CD4-positive, alpha-beta T cell treated with Interleukin-17A for 4 hours (primary cell): Measurements from ENCODE around the gene COX6A2.
A peak's percentile ranks its signal among the peaks of the same experiment; 100 is the strongest.
"Not testable (repeated sequence)": the region's sequence is repeated elsewhere in the genome, so short reads cannot be mapped to it uniquely, and the experiment has no call there.

ENCODE experiments used
- DNase-seq: peaks from one replicate; pipeline ENCODE4 v3.0.0-alpha.2; 2020; ENCODE audit warnings: mixed read lengths

COX6A2 gene

GRCh38 chr16:31461921-31462804, 34.0 kb upstream of the COX6A2 start:
- DNase-seq, result no peak

GRCh38 chr16:31461201-31461920, 33.2 kb upstream of the COX6A2 start:
- DNase-seq, result no peak

DNA sequence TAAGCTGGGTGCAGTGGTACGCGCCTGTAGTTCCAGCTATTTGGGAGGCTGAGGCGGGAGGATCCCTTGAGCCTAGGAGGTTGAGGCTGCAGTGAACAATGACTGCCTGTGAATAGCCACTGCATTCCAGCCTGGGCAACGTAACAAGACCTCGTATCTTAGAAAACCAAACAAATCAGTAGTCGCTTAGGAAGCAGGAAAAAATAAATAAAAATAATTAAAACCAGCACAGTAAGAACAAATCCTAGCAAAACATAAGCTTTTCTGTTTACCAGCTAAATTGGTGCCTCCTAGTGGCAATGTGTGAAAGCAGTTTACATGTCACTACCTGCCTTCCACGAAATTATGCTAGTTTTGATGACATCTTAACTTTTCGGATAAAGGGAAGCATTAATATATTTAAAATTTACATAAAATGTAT, 32.4 kb upstream of the COX6A2 start:
- peak; percentile 29 for DNase-seq

GRCh38 chr16:31459687-31460581, 31.8 kb upstream of the COX6A2 start:
- DNase-seq, result peak; percentile 100

DNA sequence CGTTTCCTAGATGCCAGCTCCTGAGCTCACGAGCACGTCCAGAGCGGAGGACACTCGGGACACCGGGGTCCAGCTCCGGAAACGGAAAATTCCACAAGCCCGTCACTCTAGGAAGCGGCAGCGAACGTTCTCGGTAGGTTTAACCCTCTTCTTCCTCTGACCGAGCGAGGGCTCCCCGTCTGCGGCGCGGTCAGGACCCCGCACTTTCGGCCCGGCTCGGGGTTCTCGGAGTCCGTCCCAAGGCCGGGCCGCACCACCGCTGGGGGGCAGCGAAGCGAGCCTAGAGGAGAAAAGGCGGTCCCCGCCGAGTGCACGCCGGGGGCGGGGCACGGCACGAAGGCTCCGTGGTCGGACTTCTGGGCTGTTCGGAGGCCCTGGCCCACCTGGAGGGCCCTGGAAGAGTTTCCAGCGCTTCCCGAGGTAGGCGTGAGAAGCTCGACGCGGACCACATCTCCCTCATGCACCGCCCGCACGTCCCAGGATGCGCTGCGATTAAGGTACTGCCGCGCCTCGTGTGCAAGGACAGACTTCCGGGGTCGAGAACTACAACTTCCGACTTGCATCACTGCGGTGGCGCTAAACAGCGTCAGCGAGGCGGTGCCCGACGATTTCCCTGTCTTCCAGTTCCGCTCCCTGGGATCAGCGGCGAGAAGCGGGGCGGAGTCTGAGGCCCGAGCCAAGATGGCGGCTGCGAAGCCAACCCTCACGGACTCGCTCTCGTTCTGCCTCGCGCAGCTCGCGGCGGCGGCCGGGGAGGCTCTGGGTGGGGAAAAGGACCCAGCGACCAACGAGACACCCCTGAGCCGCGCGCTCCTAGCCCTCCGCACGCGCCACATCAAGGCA, 30.9 kb upstream of the COX6A2 start, which contains the start of gene ARMC5:
Gene ARMC5 (plus strand): TSS at position 658 of the 843 bp plus-strand sequence. CDS start 24 bp downstream, at position 682.
- peak; percentile 98 for DNase-seq

DNA sequence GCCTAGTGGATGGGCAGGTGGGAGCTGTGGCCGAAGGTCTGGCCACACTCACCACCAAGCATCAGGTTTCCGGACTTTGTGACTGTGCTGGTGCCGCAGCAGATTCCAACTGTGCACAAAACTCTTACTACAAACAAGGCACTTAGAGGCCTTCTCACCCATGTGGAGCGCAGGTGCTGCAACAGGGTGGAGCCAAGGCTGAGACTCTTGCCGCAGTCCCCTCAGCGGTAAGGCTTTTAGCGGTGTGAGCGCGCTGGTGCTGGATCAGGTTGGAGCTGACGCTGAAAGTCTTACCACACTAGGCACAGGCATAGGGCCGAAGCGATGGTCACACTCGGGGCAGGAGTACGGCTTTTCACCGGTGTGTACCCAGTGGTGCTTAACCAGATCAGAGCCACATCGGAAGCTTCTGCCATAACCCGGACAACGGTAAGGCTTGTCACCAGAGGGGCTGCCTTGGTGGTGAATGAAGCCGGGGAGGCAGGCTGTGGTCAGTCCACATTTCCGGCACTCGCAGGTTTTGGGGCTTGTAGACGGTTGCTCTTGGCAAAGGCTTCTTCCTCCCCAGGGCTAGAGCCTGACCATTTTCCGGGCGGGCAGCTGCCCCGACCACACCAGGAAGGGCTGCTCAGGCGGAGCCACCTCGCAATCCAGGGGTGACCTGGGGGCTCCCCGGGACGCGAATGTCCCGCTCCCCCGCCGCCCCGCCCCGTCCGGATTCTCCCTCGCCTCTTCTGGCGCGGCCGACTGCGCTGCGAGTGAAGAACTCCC, 30.1 kb upstream of the COX6A2 start:
- DNase-seq, result peak; percentile 52

- DNase-seq, result no peak
These were observed 28.8 kb upstream of the COX6A2 start for GRCh38 chr16:31456988-31457360.

DNA sequence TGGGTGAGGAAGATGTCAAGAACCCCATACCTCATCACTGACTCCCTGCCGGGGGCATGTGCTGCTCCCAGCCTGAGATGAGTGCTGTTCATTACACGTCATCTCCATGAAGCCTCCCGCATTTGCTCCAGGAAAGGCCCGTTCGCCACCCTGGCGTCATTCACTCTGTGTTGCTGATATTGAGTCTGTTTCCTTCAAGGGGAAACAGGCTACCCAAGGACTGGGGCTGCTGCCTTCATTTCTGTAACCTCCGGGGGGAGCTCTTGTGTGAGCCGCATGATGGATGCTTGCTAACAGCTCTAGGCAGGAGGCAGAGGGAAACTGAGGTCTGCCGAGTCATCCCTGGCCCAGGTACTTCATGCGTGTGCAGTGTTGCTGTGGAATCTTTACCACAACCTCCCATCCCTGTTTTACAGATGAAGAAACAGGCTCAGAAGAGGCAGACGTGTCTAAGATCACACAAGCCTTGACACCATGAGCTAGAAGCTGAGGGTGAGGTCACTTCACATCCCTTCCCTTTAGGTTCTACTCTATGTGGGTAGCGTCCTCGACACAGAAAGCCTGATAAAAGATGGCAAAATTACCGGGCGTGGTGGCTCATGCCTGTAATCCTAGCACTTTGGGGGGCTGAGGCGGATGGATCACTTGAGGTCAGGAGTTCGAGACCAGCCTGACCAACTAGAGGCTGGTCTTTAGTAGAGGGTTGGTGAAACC, 27.6 kb upstream of the COX6A2 start:
- DNase-seq, result peak; percentile 45

- no peak for DNase-seq
These were observed 25.4 kb upstream of the COX6A2 start for GRCh38 chr16:31453255-31454204.

GRCh38 chr16:31452631-31453106, 24.5 kb upstream of the COX6A2 start:
- DNase-seq, result no peak

DNA sequence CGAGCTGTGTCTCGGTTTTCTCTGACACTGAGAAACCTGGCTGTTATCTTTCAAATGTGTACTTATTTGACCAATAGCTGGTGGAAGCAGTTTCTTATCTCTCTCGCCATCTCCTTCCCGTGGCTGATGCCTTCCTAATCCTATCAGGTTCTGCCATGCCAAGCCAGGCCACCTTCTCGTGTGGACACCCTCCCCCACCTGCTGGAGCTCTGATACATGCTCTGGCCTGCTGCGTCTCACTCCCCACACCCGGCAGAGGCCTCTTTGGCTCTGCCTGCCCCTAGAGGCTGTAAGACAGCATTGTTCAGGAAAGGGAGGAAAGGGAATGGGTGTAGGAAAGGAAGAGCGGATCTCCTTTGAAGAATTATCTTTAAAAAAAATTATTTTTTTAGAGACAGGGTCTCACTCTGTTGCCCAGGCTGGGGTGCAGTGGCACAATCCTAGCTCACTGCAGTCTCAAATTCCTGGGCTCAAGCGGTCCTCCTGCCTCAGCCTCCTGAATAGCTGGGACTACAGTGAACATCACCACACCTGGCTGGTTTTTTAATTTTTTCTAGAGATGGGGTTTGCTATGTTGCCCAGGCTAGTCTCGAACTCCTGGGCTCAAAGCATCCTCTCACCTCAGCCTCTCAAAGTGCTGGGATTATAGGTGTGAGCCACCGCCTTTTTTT, 23.7 kb upstream of the COX6A2 start:
- DNase-seq, result no peak

- DNase-seq, result no peak
These were observed 23.0 kb upstream of the COX6A2 start for GRCh38 chr16:31451201-31451600.

- not testable (repeated sequence) for DNase-seq
These were observed 17.8 kb upstream of the COX6A2 start for GRCh38 chr16:31445931-31446330.

DNA sequence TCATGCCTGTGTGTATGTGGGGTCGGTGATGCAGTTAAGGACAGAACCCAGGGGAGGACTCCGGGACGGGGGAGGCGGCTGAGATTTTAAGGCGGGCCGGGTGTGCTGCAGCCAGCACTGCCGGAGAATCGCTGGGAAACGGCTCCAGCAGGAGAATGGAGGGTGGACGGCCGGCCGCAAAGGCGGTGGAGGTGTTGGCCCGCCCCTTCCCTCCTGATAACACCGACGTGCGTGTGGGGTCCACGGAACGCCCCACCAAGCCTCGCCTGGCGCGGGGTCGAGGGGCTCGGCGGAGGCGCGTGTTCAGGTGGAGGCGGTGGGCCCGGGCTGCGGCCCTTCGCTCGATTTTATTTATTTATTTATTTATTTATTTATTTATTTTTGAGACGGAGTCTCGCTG, 13.8 kb upstream of the COX6A2 start:
- no peak for DNase-seq

DNA sequence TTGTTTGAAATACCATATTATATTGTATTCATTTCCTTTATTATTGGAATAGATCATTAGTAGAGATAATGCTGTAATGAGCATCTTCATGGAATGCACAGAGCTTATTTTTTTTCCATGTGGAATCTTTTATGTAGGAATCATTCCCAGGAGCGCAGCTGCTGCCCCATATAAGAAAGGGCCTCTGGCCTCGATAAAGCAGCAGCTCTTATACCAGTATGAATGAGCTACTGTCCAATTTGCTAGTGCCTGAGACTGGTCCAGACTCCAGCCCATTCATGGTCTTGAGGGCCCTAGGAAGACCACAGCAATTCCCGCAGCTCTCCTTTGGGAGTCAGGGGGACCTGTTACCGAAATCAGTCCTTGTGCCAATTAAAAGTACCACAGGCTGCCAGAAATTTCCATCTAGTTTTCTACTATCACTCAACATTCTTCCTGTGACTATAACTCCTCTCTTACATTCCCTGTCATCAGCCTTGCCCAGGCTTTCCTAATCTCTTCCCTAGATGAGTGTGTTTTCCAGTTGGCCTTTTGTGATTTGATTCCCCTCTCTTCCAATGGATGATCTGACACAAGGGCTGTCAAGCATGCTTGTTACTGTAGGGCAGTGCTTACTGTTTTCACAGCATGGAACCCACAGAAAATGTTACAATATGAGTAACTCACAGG, 12.5 kb upstream of the COX6A2 start:
- DNase-seq, result no peak

DNA sequence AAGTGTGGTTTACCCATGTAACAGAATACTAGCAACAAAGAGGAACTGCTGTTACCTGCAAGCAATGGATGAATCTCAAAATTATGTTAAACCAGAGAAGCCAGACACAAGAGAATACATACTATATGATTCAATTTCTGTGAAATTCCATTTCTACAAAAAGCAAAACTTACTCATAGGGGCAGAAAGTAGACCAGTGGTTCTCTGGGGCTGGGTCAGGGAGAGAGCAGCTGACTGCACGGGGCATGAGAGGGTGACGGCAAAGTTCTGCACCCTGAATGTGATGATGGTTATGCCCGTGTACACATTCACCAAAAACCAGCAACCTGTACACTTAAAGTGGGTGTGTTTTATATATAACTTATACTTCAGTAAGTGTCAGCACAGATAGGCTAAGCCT, 11.4 kb upstream of the COX6A2 start:
- no peak for DNase-seq

GRCh38 chr16:31439023-31439422, 10.9 kb upstream of the COX6A2 start:
- DNase-seq, result not testable (repeated sequence)

GRCh38 chr16:31438414-31438813, 10.3 kb upstream of the COX6A2 start:
- DNase-seq, result no peak
